NCI-H2171 (cell line): ENCODE data around the gene KRT85.

Experiments used
- DNase-seq: peaks from one replicate; lab custom pipeline; 2025; lab: John Stamatoyannopoulos, UW

Gene KRT85

DNA sequence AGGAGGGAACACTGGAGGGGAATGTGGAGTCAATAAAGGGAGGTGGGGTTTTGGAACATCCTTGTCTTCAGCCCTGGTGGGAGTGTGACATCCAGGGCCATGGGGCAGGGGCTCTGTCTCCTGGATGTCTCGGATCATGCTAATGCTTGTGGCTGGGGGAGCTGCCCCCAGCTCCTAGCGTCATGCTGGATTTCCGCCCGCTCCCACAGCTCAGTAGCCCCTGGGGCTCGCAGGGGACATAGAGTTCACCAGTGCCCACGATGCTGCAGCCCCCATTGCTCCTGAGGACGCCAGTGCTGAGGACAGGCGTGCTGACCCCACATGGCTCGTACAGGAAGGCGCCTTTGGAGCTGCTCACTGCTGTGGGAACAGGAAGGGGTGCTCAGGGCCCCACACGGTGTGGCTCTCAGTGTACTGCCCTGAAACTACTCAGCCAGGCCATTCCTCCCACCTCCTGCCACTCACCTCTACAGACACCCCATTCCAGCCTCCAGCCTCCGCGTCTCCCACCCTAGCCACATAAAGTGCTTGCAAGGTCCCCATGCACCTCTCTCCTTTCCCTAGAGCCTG lies 27.6 kb upstream of the KRT85 start:
- DNase-seq: no peak

GRCh38 chr12:52392465-52393007 lies 25.3 kb upstream of the KRT85 start:
- no peak for DNase-seq

DNA sequence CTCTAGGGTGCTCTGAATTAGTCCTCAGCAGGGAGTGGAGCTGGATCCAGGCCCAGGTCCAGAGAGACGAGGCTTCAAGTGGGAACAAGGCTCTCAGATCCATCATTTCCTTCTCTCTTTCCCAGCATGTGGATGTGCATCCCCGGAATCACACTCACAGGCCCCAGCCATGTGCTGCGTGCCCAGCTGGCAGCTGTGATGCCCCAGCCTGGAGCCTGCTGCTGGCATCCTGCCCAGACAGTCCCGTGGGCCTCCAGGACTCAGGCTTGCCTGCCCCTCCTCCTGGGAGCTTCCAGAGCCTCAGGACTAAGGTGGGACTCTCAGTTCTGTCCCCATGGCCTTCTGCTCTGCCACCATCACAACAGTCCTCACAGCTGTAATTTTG lies 24.3 kb upstream of the KRT85 start:
- DNase-seq: peak; percentile 93

DNA sequence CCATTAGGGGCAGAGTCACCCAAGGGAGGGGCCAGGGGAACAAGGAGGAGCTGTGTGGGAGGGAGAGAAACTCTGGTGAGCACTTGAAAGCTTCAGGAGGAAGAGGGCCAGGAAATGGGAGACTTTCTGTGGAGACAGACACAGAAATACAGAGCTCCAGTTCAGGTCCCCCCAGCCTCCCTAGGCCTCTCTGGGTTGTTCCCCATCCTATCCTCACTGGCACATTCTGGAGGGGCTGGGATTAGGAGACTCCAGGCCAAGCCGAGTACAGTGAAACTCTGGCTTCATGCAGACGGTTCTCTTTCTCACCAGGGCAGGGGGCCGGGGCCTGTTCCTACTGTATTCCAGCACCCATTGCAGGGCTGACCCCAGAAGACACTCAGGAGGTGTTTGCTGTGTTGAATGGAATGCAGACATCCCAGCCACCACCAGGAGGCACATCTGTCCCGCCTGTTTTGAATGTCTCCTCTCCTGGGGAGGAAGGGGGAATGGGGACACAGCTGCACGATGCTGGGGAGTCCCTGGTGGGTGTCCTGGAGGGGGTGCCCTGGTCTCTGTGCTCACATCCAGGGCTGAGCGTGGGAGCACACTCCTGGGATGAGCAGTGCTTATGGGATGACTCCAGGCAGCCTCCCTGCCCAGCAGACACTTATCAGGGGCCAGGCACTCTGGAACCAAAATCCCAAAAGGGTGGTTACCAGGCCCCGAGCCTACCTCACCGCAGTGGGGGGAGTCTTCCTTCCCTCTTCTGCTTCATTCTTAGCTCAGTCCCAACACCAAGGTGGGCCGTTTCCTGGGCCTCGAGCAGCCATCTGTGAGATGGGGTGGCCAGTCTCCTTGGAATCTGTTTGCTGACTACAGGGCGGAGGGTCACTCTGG lies 23.7 kb upstream of the KRT85 start:
- DNase-seq: no peak

DNA sequence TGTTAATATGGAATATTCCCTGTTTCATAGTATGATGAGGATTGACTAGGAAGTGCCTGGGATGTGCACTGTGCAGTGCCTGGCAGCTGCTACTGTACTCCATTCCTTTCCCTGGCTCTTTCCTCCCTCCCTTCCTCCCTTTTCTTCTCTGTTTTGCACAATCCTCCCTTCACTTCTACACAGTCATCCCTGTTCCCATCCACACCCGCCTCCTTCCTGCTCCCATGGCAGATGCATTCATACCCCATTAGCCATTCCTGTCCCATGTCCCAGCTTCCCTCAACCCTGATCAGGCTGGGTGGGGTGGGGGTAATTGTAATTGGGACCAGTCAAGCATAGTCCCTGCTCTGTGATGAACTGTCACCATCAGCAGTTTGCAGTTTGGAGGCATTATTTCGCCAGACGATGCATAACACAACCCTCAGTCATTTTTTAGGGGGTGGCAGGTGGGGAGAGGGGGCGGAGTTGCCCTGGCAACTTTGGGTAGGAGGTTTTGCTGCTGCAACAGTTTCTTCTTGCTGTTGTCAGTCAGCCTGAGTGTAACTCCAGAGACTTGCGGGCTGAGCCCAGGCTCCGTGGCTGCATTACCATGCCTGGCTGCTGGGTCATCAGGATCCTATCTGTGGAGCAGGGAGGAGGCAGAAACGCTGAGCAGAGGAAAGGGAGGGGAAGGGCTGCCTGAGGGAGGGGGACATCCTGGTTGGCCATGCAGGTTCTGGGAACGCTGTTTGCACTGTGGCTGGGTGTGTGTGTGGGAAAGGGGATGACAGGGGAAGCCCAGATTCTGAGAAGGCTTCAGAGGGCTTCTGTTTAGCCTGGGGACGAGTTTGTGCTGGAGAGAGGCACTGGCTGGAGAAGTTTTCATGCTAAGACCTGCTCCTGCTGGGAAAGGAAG lies 22.3 kb upstream of the KRT85 start:
- no peak for DNase-seq

DNA sequence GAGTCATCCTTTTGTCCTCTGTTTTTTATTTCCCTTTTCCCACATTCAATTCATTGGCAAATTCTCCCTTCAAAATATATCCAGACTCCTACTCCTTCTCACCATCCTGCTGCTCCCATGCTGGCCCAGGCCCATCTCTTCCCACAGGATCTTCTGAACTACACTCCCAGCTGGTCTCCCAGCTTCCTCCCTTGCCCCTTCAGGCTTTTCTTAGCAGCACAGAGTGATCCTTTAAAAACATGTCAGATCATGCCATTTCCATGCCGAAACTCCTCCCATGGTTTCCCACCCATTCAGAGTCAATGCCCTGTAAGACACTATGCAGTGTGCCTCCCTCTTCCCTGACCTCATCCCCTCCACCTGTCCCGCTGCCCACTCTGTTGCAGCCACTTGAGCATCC lies 20.6 kb upstream of the KRT85 start:
- no peak for DNase-seq

DNA sequence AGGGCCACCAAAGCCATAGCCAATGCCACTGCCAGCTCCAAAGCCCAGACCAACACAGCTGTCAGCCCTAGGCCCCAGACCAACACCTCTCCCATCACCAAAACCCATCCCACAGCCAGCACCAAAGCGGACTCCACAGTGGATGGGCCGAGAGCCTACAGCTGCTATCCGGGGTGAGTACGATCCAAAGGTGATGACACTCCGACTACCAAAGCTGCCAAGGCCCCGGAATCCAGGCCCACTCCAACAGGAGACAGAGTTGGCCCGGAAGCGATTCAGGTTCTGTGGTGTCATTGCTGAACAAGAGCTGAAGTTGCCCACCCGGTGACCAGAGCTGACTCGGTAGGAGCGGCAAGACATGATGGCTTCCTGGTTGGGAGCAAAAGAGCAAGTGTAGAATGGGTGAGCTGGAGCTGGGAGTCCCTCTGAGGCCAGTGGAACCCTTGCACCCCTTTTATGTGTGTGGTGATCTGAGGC lies 18.0 kb upstream of the KRT85 start, which contains the start of gene KRT84:
KRT84 (minus strand) TSS at position 427 of the 477 bp plus-strand sequence; CDS start at position 360, 67 bp downstream.
- DNase-seq: no peak

DNA sequence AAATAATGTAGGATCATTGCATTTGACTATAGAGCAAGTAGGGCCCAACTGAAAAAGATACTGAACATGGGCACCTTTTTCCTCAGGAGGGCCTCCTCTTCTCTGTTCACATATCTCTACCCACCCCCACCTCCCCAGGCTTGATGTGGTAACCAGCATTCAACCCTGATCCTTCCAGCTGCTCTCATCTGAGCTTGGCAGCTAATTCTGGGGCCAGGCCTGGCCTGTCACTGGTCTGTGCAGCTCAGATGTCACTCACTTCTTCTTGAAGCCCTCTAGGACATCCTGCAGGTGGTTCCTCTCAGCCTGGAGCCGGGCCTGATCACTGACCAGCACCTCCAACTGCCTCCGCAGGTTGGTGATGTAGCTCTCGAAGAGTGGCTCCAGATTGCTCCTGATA lies 16.1 kb upstream of the KRT85 start:
- no peak for DNase-seq

DNA sequence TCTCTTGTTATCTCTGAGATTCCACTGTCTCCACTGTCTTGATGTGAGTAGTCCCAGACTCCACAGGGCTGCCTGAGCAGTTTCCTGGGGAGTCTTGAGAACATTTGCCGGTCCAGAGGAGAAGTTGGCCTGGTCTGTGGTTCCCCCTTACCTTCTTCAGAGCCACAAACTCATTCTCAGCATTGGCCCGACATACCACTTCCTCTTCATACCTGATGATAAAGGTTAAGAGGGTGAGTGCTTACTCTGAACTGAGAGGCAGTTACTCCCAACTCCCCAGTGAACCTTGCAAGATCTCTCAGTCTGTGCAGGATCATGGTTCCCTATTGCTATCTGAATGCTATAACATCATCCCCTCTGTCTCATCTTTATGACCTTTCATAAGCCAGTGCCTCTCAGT lies 15.6 kb upstream of the KRT85 start:
- no peak for DNase-seq

GRCh38 chr12:52381206-52381605 lies 13.9 kb upstream of the KRT85 start:
- no peak for DNase-seq

- no peak for DNase-seq
These were observed 13.0 kb upstream of the KRT85 start for GRCh38 chr12:52380271-52380694.

GRCh38 chr12:52379536-52379935 lies 12.3 kb upstream of the KRT85 start:
- DNase-seq: no peak

DNA sequence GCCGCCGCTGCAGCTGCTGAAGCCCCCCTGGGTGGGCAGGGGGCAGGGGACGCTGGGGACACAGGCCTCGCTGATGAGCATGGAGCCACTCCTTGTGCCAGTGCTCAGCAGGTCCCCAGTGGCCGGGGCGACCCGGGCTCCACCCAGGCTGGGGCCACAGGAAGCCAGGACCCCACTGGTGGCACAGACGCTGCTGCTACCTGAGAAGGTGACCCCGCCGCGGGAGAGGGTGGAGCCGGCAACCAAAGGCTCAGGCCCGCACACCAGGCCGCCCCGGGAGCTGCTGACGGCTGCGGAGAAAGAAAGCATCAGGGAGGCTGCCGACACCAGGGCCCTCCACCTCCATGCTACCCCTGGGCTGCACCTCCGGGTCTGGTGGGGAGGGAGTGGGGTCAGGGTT lies 10.8 kb upstream of the KRT85 start:
- DNase-seq: no peak

DNA sequence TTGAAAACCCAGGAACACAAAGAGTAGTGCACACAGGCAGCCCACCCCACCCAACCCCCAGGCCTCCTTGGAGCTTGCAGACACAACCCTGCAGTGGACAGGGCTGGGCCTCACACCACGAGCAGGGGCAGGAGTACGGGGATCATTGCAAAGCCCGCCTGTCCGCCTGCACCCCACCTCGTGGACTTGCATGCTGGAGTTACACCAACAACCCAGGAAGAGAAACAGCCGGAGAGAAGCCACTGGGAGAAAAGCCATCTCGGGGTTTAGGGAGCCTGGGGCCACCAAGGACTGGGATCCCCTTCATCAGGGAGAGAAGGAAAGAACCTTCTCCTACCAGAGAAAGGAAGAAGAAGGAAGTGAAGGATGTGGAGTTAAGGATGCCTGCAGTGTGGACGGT lies 10.0 kb upstream of the KRT85 start:
- DNase-seq: no peak

GRCh38 chr12:52372216-52373154 lies 5.2 kb upstream of the KRT85 start:
- DNase-seq: peak; percentile 81

- no peak for DNase-seq
These were observed 4.4 kb upstream of the KRT85 start for GRCh38 chr12:52371716-52372115.

GRCh38 chr12:52370926-52371608 lies 3.8 kb upstream of the KRT85 start:
- DNase-seq: no peak

DNA sequence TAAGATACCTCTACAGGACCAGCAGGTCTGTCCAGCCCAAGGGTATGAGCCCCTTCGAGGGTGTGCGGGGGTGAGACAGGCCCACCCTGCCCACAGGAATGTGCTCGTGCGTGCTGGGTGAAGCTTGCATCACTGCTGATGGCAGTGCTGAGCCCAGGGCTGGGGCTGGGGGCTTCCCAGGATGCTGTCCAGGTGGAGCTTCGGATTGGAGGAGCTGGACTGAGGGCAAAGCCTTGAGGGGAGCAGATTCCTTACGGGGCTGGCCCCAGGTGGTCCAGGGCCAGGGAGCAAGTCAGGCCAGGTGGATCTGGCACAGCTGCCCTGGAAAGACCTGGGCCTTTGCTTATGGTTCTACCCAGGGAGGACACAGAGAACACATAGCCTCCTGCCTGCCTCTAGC lies 2.5 kb upstream of the KRT85 start:
- no peak for DNase-seq

- no peak for DNase-seq
These were observed 1.9 kb upstream of the KRT85 start for GRCh38 chr12:52369211-52369610.

GRCh38 chr12:52368508-52368907 lies 1.2 kb upstream of the KRT85 start:
- no peak for DNase-seq
